Stimulated activated CD4-positive, alpha-beta T cell treated with anti-CD3 and anti-CD28 coated beads, Interleukin-1b, Interleukin-23, amount 100 ng/mL, for 24 hours (primary cell): ENCODE measurements around the gene IZUMO1R.
A peak's percentile ranks its signal among the peaks of the same experiment; 100 is the strongest.
"Not testable (repeated sequence)": the region's sequence is repeated elsewhere in the genome, so short reads cannot be mapped to it uniquely, and the experiment has no call there.

Source experiments
- DNase-seq, 4 experiments: peaks; one replicate each; pipeline ENCODE4 v3.0.0-alpha.2; 2020; ENCODE audit warnings: low read depth in 4 of 4, low spot score in 1 of 4

IZUMO1R gene

DNA sequence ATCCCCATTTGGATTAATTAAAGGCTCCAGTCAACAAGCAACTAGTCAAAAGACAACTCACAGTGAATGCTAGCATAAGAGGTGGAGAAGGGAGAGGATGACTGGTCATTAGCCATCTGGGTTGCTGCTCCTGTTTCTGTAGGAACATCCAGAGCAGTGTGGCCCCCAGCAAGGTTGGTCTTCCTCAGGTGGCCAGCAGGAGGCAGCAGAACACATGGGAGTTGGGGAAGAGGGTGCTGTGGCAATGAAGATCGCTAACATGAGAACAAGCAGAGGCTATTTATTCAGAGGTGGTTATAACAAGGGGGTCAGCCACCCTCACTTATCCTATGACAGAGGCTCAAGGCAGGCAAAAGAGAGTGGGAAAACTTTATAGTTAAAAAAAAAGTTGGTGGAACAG lies 21.3 kb downstream of the IZUMO1R start:
- peak in 1 of 4 experiments; percentile 7 for DNase-seq

DNA sequence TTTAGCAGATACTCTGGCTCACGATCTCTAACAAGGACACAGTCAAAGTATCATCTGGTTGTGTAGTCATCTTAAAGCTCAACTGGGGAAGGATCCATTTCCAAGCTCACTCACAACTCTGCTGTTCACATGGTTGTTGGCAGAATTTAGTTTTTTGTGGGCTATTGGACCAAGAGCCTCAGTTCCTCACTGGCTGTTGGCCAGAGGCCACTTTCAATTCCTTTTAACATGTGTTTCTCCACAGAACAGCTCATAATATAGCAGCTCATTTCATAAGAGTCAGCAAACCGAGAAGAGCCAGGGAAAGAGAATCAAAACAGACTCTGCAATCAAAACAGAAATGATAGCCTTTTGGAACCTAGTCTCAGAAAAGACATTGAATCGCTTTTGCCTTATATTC lies 22.6 kb downstream of the IZUMO1R start:
- DNase-seq: no peak

- no peak for DNase-seq
Measured at GRCh38 chr11:94328587-94329080, 24.3 kb downstream of the IZUMO1R start.

DNA sequence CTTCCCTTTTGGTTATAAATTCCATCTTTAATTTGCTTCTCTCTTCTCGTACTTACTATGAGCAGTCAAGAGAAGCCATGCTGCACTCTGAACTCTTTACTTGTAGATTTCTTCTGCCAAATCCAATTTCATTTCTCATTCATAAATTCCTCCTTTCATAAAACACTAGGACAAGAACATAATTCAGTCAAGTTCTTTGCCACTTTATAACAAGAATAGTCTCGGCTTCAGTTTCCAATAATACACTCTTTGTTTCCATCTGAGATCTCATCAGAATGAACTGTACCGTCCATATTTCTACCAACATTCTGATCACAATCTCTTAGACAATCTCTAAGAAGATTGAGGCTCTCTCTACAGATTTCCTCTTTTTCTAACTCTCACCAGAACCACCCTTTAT lies 25.1 kb downstream of the IZUMO1R start:
- no peak for DNase-seq

DNA sequence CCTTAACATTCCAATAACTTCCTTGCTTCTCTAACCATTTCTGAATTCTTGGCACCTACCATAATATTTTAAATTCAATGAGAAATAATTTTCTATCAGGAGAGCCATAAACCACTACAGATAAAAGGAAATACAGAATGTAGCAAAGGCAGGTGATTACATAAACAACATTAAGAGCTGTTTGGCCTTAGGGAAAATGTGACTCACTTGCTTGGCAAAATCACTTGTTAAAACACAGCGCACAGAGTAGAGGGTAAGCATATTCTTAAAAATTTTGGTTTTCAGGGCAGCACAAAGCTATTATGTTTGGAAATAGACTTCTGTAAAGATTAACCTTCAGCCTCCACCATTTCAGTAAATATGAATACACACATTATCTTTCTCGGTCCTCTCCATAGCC lies 26.4 kb downstream of the IZUMO1R start:
- DNase-seq: no peak

GRCh38 chr11:94332814-94333213 lies 28.4 kb downstream of the IZUMO1R start:
- DNase-seq: no peak

DNA sequence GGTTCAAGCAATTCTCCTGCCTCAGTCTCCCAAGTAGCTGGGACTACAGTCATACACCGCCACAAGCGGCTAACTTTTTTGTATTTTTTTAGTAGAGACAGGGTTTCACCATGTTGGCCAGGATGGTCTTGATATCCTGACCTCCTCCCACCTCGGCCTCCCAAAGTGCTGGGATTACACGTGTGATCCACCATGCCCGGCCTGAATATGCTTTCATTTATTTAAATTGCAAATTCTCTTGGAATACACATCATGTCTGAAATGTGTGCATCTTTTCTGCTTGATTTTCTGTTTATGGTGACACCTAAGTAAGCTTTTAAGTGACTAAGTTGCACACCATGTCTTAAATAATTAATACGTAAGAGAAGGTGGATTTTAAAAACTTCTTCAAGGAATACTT lies 31.7 kb downstream of the IZUMO1R start:
- no peak for DNase-seq

DNA sequence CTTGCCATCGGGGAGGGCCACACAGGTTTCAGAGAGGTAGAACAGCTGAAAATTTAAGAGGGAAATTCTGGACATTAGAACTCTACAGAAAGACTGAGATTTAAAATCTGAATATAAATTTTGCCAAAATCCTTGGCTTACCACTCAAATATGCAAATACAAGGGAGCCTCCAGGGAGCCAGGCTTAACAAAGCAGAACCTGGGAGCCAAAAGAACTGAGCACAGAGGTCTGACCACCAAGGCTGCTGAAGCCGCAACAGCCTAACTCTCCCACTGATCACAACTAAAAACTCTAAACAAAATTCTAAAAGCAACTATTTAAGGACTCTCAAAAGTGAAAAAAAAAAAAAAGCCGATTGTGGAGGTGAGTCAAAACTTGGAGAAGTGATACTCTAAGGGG lies 34.3 kb downstream of the IZUMO1R start:
- DNase-seq: no peak

DNA sequence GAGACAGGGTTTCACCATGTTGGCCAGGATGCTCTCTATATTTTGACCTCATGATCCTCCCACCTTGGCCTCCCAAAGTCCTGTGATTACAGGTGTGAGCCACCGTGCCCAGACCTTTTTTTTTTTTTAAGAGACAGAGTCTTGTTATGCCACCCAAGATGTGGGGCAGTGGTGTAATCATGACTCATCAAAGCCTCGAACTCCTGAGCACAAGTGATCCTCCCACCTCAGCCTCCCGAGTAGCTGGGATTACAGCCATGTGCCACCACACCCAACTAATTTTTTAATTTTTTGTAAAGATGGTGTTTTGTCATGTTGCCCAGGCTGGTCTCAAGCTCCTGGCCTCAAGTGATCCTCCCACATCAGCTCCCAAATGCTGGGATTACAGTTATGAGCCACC lies 37.9 kb downstream of the IZUMO1R start:
- no peak for DNase-seq

DNA sequence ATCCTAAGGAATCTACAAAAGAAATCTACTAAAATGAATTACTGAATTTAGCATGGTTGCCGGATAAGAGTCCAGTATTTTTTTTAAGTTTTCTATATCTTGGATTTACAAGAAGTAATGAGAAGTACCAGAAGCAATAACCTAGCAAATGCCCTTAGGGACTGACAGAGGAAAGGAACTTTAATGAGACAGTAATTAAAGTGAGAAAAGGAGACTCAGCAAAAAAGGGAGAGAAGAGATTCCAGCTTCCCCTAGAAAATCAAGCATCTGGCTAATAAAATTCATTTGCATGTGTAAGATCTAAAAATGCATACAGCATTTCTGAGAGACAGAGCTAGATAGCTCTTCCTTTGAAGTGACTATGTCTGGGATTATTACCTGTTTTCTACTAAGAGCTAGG lies 39.1 kb downstream of the IZUMO1R start:
- DNase-seq: no peak

DNA sequence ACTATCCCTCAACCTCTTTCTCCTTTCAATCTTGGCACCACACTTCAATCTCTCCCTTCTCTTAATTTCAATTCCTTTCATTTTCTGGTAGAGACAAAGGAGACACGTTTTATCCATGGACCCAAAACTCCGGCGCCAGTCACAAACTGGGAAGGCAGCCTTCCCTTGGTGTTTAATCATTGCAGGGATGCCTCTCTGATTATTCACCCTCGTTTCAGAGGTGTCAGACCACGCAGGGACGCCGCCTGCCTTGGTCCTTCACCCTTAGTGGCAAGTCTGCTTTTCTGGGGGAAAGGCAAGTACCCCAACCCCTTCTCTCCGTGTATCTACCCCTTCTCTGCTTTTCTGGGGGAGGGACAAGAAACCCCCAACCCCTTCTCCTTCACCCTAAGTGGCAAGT lies 41.9 kb downstream of the IZUMO1R start:
- not testable (repeated sequence) for DNase-seq

- not testable (repeated sequence) for DNase-seq
Measured at GRCh38 chr11:94350850-94351563, 46.6 kb downstream of the IZUMO1R start.
